ENCODE data around the gene KRTAP1-4.

The KRTAP1-4 gene

GRCh38 chr17:40996829-40997228 lies 33.2 kb downstream of the KRTAP1-4 start:
- no peaks in the 10 kb centered on the region for H3K36me3 ChIP-seq
- no peaks in the 10 kb centered on the region for H3K9me3 ChIP-seq
- TF ChIP-seq CTCF (IDR thresholded peaks at IDR 0.05), result no peak
- H3K4me1 ChIP-seq, result no peaks in the 10 kb centered on the region
- no peak for DNase-seq
- no peak overlapping the region for H3K27ac ChIP-seq
- no peak overlapping the region for H3K4me3 ChIP-seq
- intact Hi-C loops (cut with DNase I; ENCODE audit: low total_unique reads), result no loop called here
- peaks cover 0 to 12% of the 10 kb centered on the region in 2 donors for H3K27me3 ChIP-seq

GRCh38 chr17:40995116-40995515 lies 34.9 kb downstream of the KRTAP1-4 start:
- Histone ChIP-seq H3K27ac (no peak overlapping the region), H3K9me3 (no peaks in the 10 kb centered on the region), H3K36me3 (no peaks in the 10 kb centered on the region), H3K4me3 (no peak overlapping the region), H3K4me1 (no peaks in the 10 kb centered on the region), H3K27me3 (peaks cover 0 to 17% of the 10 kb centered on the region in 2 donors)
- intact Hi-C loops (cut with DNase I; ENCODE audit: low total_unique reads), result no loop called here
- no peak for DNase-seq
- no peak for TF ChIP-seq CTCF (IDR thresholded peaks at IDR 0.05)

- H3K27ac ChIP-seq, result no peak within 1 kb of the TSS
- no peaks in the 10 kb centered on the region for H3K9me3 ChIP-seq
- no peak for DNase-seq
- H3K27me3 ChIP-seq, result peaks cover 0 to 17% of the 10 kb centered on the region in 2 donors
- TF ChIP-seq CTCF (IDR thresholded peaks at IDR 0.05), result no peak
- no peaks in the 10 kb centered on the region for H3K4me1 ChIP-seq
- no peaks in the 10 kb centered on the region for H3K36me3 ChIP-seq
- intact Hi-C loops (cut with DNase I; ENCODE audit: low total_unique reads), result no loop called here
- H3K4me3 ChIP-seq, result no peak within 1 kb of the TSS
These were observed 36.2 kb downstream of the KRTAP1-4 start, which contains the start of gene KRTAP3-3 for GRCh38 chr17:40993839-40994238. Gene KRTAP3-3 (minus strand): TSS chr17:40994164. CDS start chr17:40994097, 67 bp downstream.

GRCh38 chr17:40993084-40993483 lies 36.9 kb downstream of the KRTAP1-4 start:
- no peak overlapping the region for H3K27ac ChIP-seq
- H3K9me3 ChIP-seq, result no peaks in the 10 kb centered on the region
- DNase-seq, result no peak
- no peak overlapping the region for H3K4me3 ChIP-seq
- intact Hi-C loops (cut with DNase I; ENCODE audit: low total_unique reads), result no loop called here
- no peaks in the 10 kb centered on the region for H3K4me1 ChIP-seq
- H3K36me3 ChIP-seq, result no peaks in the 10 kb centered on the region
- peaks cover 0 to 17% of the 10 kb centered on the region in 2 donors for H3K27me3 ChIP-seq
- TF ChIP-seq CTCF (IDR thresholded peaks at IDR 0.05), result no peak

- H3K4me1 ChIP-seq, result no peaks in the 10 kb centered on the region
- no peak overlapping the region for H3K4me3 ChIP-seq
- no peak for DNase-seq
These were observed 37.3 kb downstream of the KRTAP1-4 start for GRCh38 chr17:40992666-40993065.

More at GRCh38 chr17:40992666-40993065, 37.3 kb downstream of the KRTAP1-4 start:
- Histone ChIP-seq H3K9me3 (no peaks in the 10 kb centered on the region), H3K27me3 (peaks cover 0 to 17% of the 10 kb centered on the region in 2 donors), H3K27ac (no peak overlapping the region), H3K36me3 (no peaks in the 10 kb centered on the region)
- intact Hi-C loops (cut with DNase I; ENCODE audit: low total_unique reads), result no loop called here
- TF ChIP-seq CTCF (IDR thresholded peaks at IDR 0.05), result no peak

Data from tibial artery (tissue), 4 donors.